ENCODE data around the gene CGB8.
"Not testable (repeated sequence)": the region's sequence is repeated elsewhere in the genome, so short reads cannot be mapped to it uniquely, and the experiment has no call there.

CGB8 gene

DNA sequence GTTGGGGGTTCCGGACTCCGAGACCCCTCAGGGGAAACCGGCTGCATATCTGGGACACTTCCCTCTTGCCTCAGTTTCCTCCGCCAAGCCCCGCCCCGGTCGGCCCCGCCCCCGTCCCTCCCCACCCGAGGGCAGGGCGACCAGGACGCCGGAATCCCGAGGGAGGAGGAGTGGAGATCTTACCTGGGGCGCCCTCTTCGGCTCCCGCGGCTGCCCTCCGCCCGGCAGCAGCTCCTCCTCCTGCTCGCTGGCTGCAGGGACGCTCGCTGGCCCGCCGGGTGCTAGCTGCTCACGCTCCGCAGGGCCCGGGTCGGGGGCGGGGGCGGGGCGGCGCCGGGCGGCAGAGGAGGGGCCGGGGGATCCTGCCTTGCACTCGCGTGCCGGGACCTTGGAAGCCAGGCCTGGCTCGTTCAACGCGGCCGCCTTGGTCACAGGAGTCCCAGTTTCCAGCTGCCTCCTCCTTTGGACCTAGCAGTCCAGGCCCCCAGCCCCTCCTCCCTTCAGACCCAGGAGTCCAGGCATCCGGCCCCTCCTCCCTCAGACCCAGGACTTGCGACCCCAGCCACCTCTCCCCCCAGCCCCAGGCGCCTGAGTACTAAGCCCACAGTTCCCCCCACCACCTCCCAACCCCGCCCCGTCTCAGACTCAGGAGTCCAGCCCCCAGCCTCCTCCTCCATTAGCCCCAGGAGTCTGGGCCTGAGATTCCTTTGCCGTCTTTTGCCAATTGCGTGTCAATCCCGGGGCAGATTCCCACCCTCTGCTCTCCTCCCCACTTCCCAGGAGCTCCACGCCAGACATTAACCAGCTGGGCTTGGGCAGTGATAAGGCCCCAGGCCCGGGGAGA lies 16.1 kb upstream of the CGB8 start, which contains the start of gene NTF4:
TSS of gene NTF4 (minus strand) at position 51 of the 844 bp plus-strand sequence. CDS start 2,821 bp downstream, outside the sequence.
- no peak for DNase-seq

DNA sequence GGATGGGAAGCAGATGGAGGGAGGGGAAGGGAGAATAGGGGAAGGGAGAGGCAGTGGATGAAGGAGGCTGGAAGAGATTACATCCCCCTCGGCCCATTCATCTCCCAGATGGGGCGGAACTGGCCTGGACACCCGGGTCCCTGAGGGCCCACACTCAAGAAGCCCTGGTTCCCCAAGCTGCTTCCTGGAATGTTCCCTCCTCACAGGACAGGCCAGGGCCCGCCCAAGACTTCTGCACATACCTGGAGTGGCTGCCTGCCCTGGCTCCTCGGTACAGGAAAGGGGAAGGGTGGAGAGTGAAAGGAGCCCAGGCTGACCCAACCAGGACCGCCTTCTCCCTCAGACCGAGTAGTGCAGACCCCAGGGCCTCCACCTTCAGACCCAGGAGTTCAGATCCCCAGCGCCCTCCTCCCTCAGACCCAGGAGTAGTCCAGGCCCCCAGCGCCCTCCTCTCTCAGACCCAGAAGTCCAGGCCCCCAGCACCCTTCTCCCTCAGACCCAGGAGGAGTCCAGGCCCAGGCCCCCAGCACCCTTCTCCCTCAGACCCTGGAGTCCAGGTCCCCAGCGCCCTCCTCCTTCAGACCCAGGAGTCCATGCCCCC lies 15.2 kb upstream of the CGB8 start:
- no peak for DNase-seq

DNA sequence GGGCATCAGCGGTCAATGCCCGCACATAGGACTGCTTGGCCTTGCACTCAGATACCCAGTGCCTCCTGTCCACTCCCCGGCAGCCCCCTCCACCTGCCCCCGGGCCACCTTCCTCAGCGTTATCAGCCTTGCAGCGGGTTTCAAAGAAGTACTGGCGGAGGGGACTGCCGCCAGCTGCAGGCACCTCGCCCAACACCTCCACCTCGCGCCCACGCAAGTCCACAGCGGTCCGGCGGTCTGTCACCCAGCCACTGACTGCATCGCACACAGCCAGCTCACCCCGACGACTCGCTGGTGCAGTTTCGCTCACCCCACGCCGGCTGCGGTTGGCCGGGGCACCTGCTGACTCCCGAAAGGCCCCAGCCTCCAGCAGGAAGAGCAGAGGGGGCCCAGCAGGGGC lies 12.5 kb upstream of the CGB8 start:
- no peak for DNase-seq

DNA sequence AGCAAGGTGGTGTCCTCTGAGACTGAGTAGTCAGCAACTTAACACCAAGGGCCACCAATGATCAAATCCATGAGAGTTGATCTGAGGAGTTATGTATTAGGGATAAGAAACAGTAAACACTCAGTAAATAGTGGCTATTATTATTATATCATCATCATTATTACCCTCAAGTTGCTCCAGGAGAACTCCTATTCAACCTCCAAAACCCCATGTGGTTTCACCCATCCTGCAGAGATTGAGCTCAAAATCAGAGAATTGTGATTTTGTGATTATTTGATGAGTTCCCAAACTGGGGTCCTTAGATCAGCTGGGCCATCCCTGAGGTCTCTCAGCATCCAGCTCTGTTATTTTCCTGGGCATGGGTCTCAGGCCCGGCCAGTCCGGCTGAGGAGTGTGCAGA lies 12.1 kb upstream of the CGB8 start:
- DNase-seq = no peak

DNA sequence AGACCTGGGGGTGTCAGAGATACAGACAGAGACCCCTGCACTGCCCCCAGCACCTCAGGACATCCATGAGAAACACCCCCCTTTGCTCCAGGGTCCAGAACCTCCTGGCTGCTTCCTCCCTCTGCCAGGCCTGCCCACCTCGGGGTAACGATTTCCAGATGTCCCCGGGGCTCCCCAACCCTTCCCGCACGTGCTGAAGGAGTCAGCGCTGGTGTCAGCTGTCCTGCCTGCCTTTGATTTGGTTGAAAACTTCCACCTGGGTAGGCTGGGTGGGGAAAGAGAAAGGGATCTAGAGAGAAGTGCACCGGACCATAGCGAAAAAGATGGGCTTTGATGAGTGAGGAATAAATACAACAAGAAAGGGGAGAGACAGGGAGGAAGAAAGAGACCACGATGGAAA lies 10.1 kb upstream of the CGB8 start:
- no peak for DNase-seq

DNA sequence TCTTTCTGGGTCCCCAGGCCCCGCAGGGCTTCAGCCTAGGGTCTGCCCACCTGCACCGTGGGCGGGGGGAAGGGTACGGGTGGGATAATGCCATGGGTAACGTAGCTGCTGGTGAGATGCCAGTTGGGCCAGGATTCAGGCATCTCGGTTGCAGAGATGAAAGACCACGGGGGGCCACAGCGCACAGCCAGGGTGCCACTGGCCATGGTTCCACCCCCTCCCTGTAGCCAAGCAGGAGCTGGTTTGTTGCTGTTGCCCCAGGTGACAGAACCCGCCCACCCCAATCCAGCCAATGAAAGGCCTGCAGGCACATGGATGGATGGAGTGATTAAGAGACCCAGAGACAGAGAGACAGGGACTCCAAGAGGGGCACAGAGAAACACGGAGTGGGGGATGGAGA lies 9.7 kb upstream of the CGB8 start:
- DNase-seq = no peak

DNA sequence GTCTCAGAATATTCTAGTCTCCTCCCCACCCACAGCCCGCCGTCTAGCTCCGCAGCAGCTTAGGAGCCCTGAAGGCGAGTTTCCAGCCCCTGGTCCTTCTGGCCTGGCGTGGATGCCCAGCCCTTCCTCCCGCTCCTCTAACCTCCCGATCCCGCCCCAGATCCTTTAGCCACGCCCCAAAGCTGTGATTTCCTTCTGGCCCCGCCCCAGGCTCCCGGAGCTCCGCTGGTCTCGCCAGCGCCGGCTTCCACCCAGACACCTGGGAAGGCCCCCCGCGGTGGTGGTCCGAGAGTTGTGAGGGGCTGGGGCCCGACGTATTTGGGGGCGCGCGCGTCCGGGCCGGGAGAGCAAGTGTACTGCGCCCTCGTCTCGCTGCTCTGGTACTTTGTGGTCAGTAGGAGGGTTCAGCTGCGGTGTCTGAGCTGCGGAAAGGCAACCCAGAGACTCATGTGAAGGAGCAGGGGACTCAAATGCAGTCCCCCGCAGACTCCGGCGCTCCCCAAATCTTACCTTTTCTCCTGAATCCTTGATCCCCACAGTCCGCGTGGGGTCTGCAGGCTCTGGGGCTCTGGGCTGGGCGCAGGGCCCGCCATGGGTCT lies 8.8 kb upstream of the CGB8 start, which contains the start of gene CGB7:
TSS of gene CGB7 (minus strand) at position 114 of the 599 bp plus-strand sequence. CDS start 2,374 bp downstream, outside the sequence.
- DNase-seq = peak; percentile 14

DNA sequence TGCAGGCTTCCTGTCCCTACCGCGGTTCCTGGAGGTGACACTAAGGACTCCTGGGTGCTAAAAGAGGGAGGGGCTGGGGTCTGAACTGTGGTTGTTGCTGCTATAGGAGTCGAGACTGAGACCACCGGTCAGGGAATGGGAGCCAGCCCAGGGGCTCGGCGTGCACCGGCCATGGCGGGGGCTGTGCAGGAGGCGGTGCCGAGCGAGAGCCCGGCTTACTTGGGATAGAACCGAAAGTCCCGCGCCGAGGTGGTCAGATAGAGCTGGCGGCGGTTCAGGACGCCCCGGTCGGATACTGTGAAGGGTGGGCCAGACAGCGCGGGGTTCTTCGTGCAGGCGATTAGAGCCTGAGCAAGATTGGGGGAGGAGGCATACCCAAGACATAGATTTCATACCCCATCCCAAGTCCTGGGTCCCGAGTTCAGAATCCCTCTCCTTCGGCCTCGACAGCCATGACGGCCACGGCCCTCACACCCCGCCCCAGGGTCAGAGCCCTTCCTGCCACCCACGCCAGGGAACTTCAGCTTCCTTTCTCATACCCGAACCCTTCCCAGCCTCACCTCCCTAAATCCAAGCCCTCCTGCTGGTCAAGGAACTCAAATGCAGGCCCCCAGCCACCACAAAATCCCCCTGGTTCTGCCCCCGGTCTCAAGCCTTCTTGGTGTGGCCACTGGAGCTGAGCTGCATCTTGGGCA lies 8.1 kb upstream of the CGB8 start:
- not testable (repeated sequence) for DNase-seq

DNA sequence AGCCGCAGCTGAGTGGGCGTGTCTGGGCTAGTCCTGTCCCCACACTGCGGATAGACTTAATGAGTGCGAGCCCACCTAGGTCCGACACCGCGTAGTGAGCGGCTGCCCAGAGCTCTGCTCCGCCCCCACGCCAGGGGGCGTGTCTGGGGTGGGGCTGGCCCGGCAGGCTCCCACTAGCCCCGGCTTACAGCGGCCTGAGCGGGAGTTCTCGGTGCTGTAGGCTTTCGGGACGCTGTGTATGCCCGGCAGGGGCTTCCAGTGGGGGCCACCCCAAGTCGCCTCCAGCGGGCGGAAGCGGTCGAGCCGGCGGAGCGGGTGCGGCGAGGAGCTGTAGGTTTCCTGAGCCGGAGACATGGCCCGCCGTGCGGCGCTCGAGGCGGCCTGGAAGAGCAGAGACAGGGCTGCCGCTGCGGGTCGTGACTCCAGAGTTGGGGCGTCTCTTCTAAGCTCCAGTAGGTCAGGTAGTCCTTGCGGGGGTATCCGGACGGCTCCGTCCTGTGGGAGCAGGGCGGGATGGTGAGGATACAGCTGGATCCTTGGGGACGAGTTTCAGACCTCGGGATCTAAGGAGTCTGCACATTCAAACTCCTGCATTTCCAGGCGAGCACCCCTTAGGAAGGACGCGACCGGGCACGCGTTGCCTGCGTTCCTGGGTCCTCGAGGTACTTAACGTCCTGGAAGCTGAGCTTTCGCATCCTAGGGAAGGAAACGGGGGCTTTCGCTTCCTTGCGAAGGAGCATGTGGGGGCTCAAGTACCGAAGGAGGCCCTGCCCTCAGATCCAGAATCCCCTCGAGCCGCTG lies 7.4 kb upstream of the CGB8 start:
- peak; percentile 48 for DNase-seq

DNA sequence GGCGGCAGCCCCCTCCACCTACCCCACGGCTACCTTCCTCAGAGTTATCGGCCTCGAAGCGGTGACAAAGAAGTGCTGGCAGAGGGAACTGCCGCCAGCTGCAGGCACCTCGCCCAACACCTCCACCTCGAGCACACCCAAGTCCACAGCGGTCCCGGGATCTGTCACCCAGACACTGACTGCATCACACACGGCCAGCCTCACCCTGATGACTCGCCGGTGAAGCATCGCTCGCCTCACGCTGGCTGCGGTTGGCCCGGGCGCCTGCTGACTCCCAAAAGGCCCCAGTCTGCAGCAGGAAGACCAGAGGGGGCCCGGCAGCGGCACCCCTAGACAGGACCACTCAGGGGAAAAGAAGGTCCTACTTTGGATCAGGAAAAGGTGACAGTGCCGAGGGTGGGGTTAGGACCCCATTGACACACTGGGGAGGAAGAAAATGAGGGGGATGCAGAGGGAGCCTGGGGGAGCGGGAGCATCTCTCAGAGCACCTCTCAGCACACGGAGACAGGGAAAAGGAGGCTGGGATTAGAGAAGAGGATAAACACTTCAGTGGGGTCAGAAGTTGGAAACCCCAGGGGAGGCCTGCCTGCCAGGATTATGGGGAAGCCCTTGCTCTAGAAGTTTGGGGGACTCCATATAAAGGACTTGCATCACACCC lies 1.6 kb upstream of the CGB8 start:
- DNase-seq = not testable (repeated sequence)

DNA sequence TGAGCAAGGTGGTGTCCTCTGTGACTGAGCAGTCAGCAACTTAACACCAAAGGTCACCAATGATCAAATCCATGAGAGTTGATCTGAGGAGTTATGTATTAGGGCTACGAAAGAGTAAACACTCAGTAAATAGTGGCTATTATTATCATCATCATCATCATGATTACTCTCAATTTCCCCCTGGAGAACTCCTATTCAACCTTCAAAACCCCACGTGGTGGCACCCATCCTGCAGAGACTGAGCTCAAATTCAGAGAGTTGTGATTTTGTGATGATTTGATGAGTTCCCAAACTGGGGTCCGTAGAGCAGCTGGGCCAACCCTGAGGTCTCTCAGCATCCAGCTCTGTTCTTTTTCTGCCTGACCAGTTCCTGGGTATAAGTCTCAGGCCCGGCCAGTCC lies 923 bp upstream of the CGB8 start:
- not testable (repeated sequence) for DNase-seq

DNA sequence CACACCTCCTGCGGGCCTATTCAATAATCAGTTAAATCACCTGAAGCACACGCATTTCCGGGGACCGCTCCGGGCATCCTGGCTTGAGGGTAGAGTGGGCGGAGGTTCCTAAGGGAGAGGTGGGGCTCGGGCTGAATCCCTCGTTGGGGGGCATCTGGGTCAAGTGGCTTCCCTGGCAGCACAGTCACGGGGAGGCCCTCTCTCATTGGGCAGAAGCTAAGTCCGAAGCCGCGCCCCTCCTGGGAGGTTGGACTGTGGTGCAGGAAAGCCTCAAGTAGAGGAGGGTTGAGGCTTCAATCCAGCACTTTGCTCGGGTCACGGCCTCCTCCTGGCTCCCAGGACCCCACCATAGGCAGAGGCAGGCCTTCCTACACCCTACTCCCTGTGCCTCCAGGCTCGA lies 5.4 kb downstream of the CGB8 start, which contains the start of gene CGB5:
TSS of gene CGB5 (plus strand) at position 301 of the 400 bp plus-strand sequence. CDS start 362 bp downstream, outside the sequence.
- not testable (repeated sequence) for DNase-seq

DNA sequence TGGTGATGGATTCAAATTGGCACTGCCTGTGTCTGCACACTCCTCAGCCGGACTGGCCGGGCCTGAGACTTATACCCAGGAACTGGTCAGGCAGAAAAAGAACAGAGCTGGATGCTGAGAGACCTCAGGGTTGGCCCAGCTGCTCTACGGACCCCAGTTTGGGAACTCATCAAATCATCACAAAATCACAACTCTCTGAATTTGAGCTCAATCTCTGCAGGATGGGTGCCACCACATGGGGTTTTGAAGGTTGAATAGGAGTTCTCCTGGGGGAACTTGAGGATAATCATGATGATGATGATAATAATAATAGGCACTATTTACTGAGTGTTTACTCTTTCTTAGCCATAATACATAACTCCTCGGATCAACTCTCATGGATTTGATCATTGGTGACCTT lies 6.2 kb downstream of the CGB8 start:
- DNase-seq = not testable (repeated sequence)

DNA sequence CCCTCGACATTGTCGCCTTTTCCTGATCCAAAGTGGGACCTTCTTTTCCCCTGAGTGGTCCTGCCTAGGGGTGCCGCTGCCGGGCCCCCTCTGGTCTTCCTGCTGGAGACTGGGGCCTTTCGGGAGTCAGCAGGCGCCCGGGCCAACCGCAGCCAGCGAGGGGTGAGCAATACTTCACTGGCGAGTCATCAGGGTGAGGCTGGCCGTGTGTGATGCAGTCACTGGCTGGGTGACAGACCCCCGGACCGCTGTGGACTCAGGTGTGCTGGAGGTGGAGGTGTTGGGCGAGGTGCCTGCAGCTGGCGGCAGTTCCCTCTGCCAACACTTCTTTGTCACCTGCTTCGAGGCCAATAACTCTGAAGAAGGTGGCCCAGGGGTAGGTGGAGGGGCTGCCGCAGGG lies 6.7 kb downstream of the CGB8 start:
- no peak for DNase-seq

DNA sequence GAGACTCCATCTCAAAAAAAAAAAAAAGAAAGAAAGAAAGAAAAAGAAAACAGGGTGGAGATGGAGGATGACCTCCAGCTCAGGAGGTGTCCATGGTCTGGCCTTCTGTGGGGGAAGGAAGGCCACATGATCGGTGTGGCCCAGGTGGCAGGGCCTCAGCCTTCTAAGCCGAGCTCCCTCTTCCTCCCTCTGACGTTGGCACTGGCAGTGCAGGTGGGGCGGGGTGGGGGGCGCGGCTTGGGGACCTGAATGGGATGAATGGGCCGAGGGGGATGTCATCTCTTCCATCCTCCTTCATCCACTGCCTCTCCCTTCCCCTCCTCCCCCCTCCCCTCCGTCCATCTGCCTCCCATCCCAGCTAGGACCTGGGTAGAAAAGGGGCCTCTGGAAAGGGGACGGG lies 9.2 kb downstream of the CGB8 start:
- DNase-seq = not testable (repeated sequence)

DNA sequence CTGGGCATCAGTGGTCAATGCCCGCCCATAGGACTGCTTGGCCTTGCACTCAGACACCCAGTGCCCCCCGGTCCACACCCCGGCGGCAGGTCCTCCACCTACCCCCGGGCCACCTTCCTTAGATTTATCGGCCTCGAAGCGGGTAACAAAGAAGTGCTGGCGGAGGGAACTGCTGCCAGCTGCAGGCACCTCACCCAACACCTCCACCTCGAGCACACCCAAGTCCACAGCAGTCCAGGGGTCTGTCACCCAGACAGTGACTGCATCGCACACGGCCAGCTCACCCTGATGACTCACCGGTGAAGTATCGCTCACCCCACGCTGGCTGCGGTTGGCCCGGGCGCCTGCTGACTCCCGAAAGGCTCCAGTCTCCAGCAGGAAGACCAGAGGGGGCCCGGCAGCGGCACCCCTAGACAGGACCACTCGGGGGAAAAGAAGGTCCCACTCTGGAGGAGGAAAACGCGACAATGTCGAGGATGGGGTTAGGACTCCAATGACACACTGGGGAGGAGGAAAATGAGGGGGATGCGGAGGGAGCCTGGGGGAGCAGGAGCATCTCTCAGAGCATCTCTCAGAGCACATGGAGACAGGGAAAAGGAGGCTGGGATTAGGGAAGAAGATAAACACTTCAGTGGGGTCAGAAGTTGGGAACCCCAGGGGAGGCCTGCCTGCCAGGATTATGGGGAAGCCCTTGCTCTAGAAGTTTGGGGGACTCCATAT lies 10.2 kb downstream of the CGB8 start:
- not testable (repeated sequence) for DNase-seq

DNA sequence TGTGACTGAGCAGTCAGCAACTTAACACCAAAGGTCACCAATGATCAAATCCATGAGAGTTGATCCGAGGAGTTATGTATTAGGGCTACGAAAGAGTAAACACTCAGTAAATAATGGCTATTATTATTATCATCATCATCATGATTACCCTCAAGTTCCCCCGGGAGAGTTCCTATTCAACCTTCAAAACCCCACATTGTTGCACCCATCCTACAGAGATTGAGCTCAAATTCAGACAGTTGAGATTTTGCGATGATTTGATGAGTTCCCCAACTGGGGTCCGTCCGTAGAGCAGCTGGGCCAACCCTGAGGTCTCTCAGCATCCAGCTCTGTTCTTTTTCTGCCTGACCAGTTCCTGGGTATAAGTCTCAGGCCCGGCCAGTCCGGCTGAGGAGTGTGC lies 10.8 kb downstream of the CGB8 start:
- DNase-seq = not testable (repeated sequence)

DNA sequence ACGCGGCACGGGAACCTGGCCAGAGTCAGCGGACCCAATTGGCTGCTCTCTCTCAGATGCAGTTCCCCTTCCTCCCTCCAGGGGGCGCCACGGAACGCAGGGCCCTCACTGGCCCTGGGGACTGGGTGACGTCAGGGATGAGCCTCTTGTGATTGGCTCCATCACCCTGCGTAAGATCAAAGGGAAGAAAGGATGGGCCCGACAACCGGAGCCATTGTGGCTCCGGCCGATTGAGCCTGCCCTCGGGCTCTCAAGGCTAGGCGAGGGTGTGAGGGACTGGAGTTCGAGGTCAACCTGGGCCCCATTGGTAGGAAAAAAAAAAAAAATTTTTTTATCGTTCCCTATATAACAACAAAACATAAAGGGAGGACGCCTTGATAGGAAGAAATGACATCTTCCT lies 12.1 kb downstream of the CGB8 start, which contains the start of gene CGB1:
TSS of gene CGB1 (minus strand) at position 81 of the 400 bp plus-strand sequence. CDS start 184 bp downstream, outside the sequence.
- not testable (repeated sequence) for DNase-seq

DNA sequence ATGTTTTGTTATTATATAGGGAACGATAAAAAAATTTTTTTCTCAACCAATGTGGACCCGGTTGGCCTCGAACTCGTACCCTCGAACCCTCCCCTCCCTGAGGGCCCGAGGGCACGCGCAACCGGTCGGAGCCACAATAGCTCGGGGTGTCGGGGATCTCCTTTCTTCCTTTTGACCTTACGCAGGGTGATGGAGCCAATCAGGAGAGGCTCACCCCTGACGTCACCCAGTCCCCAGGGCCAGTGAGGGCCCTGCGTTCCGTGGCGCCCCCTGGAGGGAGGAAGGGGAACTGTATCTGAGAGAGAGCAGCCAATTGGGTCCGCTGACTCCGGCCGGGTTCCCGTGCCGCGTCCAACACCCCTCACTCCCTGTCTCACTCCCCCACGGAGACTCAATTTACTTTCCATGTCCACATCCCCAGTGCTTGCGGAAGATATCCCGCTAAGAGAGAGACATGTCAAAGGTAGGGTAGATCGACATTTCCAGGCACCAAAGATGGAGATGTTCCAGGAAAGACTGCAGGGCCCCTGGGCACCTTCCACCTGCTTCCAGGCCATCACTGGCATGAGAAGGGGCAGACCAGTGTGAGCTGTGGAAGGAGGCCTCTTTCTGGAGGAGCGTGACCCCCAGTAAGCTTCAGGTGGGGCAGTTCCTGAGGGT lies 17.1 kb downstream of the CGB8 start, which contains the start of gene CGB2:
TSS of gene CGB2 (plus strand) at position 249 of the 660 bp plus-strand sequence. CDS start at position 455, 206 bp downstream.
- DNase-seq = peak; percentile 51

DNA sequence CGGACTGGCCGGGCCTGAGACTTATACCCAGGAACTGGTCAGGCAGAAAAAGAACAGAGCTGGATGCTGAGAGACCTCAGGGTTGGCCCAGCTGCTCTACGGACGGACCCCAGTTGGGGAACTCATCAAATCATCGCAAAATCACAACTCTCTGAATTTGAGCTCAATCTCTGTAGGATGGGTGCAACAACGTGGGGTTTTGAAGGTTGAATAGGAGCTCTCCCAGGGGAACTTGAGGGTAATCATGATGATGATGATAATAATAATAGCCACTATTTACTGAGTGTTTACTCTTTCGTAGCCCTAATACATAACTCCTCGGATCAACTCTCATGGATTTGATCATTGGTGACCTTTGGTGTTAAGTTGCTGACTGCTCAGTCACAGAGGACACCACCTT lies 18.6 kb downstream of the CGB8 start:
- DNase-seq = not testable (repeated sequence)

Data from central memory CD4-positive, alpha-beta T cell (primary cell).